ENCODE results near the gene MCCC1. TPM values are rescaled to one million over a fixed set of nuclear protein-coding genes. Genes with fewer than 3 reads are reported as not detected.

The MCCC1 gene
- total and polyA plus RNA-seq, 2 of the 13 experiments (the other 11 are each of a cell fraction or from before 2014, with no cell fraction given) = 11.7 to 30.1 TPM

- no peak for TF ChIP-seq PBX3 (CRISPR knock-in tag; IDR thresholded peaks at IDR 0.05; ENCODE audit: borderline replicate concordance)
- no peak for TF ChIP-seq ZNF713 (CRISPR knock-in tag; IDR thresholded peaks at IDR 0.05)
- TF ChIP-seq ZNF235 (CRISPR knock-in tag; IDR thresholded peaks at IDR 0.05; ENCODE audit: borderline replicate concordance) = peak; percentile 94; the same call in 1 of the 2 replicates
- no peak; the same call in 1 of the 2 replicates for TF ChIP-seq ZNF362 (CRISPR knock-in tag; IDR thresholded peaks at IDR 0.05; ENCODE audit: borderline replicate concordance)
- TF ChIP-seq ZNF747 (CRISPR knock-in tag; IDR thresholded peaks at IDR 0.05; ENCODE audit: borderline replicate concordance) = peak; percentile 52; the same call in 1 of the 2 replicates
- TF ChIP-seq MTA3 (CRISPR knock-in tag; IDR thresholded peaks at IDR 0.05) = no peak
- TF ChIP-seq ZBTB7B (CRISPR knock-in tag; IDR thresholded peaks at IDR 0.05) = 0 out of 2 replicates have a peak, but pooled peaks have one; percentile 46
- TF ChIP-seq FOXA1 (IDR thresholded peaks at IDR 0.05) = no peak
- peak; percentile 10; the same call in 1 of the 2 replicates for TF ChIP-seq FOXA1 (CRISPR knock-in tag; IDR thresholded peaks at IDR 0.05)
- TF ChIP-seq SOX6 (IDR thresholded peaks at IDR 0.05) = no peak
- peak; percentile 82 for TF ChIP-seq SOX6 (CRISPR knock-in tag; IDR thresholded peaks at IDR 0.05)
- TF ChIP-seq ZKSCAN1 (IDR thresholded peaks at IDR 0.05; ENCODE audit: low read length) = no peak
- 0 out of 2 replicates have a peak, but pooled peaks have one; percentile 42 for TF ChIP-seq HINFP (CRISPR knock-in tag; IDR thresholded peaks at IDR 0.05; ENCODE audit: low read depth)
- no peak for TF ChIP-seq RELA (CRISPR knock-in tag; IDR thresholded peaks at IDR 0.05)
- TF ChIP-seq ZNF530 (CRISPR knock-in tag; IDR thresholded peaks at IDR 0.05; ENCODE audit: low read depth) = peak; percentile 69; the same call in 1 of the 2 replicates
- no peak for TF ChIP-seq MAFF (IDR thresholded peaks at IDR 0.05; ENCODE audit: low read depth, low read length)
- peak; percentile 100 for TF ChIP-seq ZMYM4 (CRISPR knock-in tag; IDR thresholded peaks at IDR 0.05)
- TF ChIP-seq TFE3 (CRISPR knock-in tag; IDR thresholded peaks at IDR 0.05) = peak; percentile 86
- no peak for TF ChIP-seq HNF4G (IDR thresholded peaks at IDR 0.05; ENCODE audit: borderline replicate concordance, low read depth, low read length)
- TF ChIP-seq HNF4G (CRISPR knock-in tag; IDR thresholded peaks at IDR 0.05; ENCODE audit: borderline replicate concordance, low read depth) = no peak
- TF ChIP-seq MED8 (CRISPR knock-in tag; IDR thresholded peaks at IDR 0.05; ENCODE audit: insufficient replicate concordance) = no peak
- TF ChIP-seq PAWR (CRISPR knock-in tag; IDR thresholded peaks at IDR 0.05; ENCODE audit: borderline replicate concordance) = no peak
- peak; percentile 57; the same call in 1 of the 2 replicates for TF ChIP-seq ESRRA (CRISPR knock-in tag; IDR thresholded peaks at IDR 0.05; ENCODE audit: low read depth)
- TF ChIP-seq MBNL3 (CRISPR knock-in tag; conservative IDR thresholded peaks at IDR 0.05) = no peak
- TF ChIP-seq IRF2 (CRISPR knock-in tag; IDR thresholded peaks at IDR 0.05) = peak; percentile 91
- no peak for TF ChIP-seq ZBTB21 (CRISPR knock-in tag; IDR thresholded peaks at IDR 0.05)
- TF ChIP-seq SKI (IDR thresholded peaks at IDR 0.05; ENCODE audit: partially characterized antibody) = no peak
These were observed at the start of gene MCCC1 (continued) for GRCh38 chr3:183099026-183099837.

Data from HepG2 (cell line).